Kidney epithelial cell (primary cell): ENCODE data around the gene KRT80. TPM values are rescaled to one million over a fixed set of nuclear protein-coding genes. Genes with fewer than 3 reads are reported as not detected.

Source experiments
- DNase-seq: peaks from one replicate; pipeline ENCODE4 v3.0.0-alpha.2; 2010; ENCODE audit warnings: low read depth
- H3K27me3 ChIP-seq: 2 replicates; pipeline ENCODE4 v1.6.0; 2011; ENCODE audit warnings: low read length; ENCODE audit not compliant: control insufficient read depth, insufficient read depth
- H3K36me3 ChIP-seq: 2 replicates; pipeline ENCODE4 v1.5.1; 2011; ENCODE audit warnings: low read length; ENCODE audit not compliant: control insufficient read depth, insufficient read depth
- H3K4me3 ChIP-seq: 2 replicates; pipeline ENCODE4 v1.5.1; 2011; ENCODE audit warnings: low read depth, mild to moderate bottlenecking, control low read depth, low read length
- total RNA-seq: library from RNA; depleted of rRNA; stranded (reverse); fragments of >200 nt; gene quantifications from 2 replicates; pipeline ENCODE4 v1.2.3, GENCODE V29; 2015
- TF ChIP-seq, protein P1 (sequence below): IDR thresholded peaks from 2 replicates; pipeline ENCODE4 v1.5.1; 2011; ENCODE audit warnings: mild to moderate bottlenecking, moderate library complexity, low read length, control low read depth, inconsistent platforms; ENCODE audit not compliant: insufficient read depth, poor library complexity, severe bottlenecking

The KRT80 gene
- total RNA-seq, 1 donor from 2014 or later: 19.4 TPM

DNA sequence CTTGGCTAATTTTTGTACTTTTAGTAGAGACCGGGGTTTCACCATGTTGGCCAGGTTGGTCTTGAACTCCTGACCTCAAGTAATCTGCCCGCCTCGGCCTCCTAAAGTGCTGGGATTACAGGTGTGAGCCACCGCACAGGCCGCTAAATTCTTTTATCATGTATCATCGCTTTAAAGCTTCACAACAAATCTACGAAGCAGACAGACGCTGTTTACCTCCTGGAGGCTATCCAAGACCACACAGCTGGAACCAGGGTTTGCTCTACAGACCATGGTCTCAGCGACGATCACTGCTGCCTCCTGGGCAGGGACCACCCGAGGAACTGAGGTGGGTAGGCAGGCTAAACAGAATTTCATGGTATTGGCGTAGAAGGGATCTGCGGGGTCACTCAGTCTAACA, 27.2 kb downstream of the KRT80 start:
- H3K4me3 ChIP-seq: no peak overlapping the region
- H3K27me3 ChIP-seq: no peaks in the 10 kb centered on the region
- TF ChIP-seq, protein P1, sequence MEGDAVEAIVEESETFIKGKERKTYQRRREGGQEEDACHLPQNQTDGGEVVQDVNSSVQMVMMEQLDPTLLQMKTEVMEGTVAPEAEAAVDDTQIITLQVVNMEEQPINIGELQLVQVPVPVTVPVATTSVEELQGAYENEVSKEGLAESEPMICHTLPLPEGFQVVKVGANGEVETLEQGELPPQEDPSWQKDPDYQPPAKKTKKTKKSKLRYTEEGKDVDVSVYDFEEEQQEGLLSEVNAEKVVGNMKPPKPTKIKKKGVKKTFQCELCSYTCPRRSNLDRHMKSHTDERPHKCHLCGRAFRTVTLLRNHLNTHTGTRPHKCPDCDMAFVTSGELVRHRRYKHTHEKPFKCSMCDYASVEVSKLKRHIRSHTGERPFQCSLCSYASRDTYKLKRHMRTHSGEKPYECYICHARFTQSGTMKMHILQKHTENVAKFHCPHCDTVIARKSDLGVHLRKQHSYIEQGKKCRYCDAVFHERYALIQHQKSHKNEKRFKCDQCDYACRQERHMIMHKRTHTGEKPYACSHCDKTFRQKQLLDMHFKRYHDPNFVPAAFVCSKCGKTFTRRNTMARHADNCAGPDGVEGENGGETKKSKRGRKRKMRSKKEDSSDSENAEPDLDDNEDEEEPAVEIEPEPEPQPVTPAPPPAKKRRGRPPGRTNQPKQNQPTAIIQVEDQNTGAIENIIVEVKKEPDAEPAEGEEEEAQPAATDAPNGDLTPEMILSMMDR: no peak
- no peak for DNase-seq
- H3K36me3 ChIP-seq: no peaks in the 10 kb centered on the region

DNA sequence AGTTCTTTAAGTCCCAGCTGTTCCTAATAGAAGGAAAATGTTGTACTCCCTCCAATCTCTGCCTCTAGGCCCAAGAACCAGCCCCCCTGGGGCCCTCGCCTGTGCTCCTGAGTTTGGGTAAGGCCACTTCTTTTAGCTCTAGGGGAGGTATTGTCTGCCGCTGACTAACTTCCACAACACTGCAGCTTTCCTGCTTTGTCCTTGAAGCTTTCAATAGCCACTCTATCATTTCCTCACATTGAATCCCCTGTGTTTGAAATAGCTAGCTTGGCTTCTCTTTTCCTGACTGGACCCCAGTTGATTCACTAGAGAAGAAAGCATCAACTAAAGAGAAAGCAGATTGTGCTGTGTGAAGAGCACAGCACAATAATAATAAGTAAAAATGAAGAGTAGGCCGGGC, 28.8 kb downstream of the KRT80 start:
- TF ChIP-seq, protein P1: no peak
- Histone ChIP-seq H3K36me3 (no peaks in the 10 kb centered on the region), H3K4me3 (no peak overlapping the region), H3K27me3 (no peaks in the 10 kb centered on the region)
- no peak for DNase-seq

DNA sequence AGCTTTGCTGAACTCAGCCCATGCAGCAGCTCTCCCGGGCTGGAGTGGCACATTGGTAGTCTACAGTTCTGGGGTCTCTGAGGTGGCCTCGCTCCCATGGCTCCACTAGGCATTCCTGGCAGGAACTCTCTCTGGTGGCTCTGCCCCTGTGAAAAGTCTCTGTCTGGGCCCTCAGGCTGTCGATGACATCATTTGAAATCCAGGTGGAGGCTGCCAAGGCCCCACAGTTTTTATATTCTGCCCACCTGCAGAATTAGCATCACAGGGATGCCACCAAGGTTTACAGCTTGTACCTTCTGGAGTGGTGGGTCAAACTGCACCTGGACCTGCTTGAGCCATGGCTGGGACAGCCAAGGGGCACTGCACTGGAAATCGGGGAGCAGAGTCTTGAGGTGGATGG, 31.6 kb downstream of the KRT80 start:
- DNase-seq: no peak
- H3K36me3 ChIP-seq: no peaks in the 10 kb centered on the region
- TF ChIP-seq, protein P1: no peak
- no peak overlapping the region for H3K4me3 ChIP-seq
- no peaks in the 10 kb centered on the region for H3K27me3 ChIP-seq

DNA sequence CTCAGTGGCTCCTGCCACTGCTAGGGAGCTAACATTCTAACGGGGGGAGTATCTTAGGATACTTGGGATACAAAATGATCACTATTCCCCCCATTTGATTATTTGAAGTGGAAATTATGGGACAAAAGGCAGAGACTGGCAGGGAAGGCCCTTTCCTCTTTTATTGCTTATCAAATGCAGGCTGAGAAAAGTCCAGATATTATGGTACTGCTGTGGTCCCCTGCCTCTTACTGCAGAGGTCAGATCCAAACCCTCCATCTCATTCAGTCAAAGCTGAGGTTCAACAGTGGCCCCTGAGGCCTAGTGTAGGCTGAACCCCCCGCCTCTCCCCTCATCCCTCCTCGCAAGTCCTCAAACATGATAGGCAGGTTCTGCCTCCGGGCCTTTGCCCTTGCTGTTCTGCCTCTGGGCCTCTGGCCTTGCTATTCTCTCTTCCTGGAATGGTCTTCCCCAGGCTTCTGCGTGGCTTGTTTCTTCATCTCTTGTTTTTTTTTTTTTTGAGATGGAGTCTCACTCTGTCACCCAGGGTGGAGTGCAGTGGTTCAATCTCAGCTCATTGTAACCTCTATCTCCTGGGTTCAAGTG, 34.2 kb downstream of the KRT80 start:
- TF ChIP-seq, protein P1: no peak
- H3K27me3 ChIP-seq: no peaks in the 10 kb centered on the region
- no peak for DNase-seq
- H3K4me3 ChIP-seq: no peak overlapping the region
- H3K36me3 ChIP-seq: no peaks in the 10 kb centered on the region

DNA sequence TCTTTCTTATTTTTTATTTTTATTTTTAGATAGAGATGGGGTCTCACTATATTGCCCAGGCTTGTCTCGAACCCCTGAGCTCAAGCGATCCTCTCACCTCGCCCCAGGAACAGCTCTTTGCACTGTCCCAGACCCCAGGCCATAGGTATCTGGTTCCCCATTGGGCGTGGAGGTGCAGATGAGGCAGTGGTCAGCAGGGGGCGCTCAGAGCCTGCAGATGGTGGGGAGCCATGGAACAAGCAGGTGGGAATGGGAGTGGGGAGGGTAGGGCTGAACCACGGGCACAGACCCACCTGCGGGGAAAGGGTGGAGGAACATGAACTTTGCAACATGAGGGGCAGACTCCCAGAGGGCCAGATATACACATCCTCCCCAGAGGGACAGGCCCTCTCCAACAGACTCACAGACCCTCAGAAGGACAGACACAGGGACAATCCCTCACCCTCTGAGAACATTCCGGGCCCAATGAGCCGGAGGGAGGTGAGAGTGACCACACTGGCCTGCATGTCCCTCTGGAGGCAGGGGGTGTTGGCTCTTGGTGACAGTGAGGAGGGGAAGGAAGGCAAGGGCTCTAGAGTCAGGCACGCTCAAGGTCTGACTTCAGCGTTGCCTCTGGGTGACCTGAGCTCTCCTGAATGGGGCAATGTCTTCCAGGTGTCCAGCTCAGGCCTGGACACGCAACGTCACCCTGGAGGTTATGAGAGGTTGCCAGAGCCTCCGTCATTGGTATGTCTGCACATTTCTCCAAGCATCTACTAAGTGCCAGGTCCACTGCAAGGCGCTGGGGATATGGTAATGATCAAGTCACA, 34.9 kb downstream of the KRT80 start:
- no peak overlapping the region for H3K4me3 ChIP-seq
- no peaks in the 10 kb centered on the region for H3K27me3 ChIP-seq
- H3K36me3 ChIP-seq: no peaks in the 10 kb centered on the region
- TF ChIP-seq, protein P1: peak; percentile 99
- no peak for DNase-seq

DNA sequence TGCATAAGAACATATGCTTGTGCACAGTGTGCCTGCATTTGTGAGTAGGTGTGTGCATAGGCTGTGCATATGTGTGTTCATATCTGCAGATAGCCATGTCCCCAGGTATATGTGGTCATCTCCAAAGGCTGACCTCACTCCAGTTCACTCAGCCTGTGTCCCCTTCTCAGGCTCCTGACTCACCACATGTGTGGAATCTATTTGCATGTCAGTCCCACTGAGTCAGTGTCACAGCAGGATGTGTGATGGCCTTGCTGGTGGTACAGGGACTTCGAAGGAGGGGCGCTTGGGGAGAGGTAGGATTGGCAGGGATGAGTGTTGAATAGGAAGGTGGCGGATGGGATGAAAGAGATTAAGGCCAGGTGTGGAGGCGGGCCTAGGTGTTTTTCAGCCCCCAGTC, 35.5 kb downstream of the KRT80 start:
- no peak overlapping the region for H3K4me3 ChIP-seq
- no peak for DNase-seq
- H3K36me3 ChIP-seq: no peaks in the 10 kb centered on the region
- no peaks in the 10 kb centered on the region for H3K27me3 ChIP-seq
- TF ChIP-seq, protein P1: no peak
